ENCODE results near the gene NUBP2. TPM values are rescaled to one million over a fixed set of nuclear protein-coding genes. Genes with fewer than 3 reads are reported as not detected.

The NUBP2 gene
- total RNA-seq, 1 experiment from 2014 or later = 76.6 TPM

DNA sequence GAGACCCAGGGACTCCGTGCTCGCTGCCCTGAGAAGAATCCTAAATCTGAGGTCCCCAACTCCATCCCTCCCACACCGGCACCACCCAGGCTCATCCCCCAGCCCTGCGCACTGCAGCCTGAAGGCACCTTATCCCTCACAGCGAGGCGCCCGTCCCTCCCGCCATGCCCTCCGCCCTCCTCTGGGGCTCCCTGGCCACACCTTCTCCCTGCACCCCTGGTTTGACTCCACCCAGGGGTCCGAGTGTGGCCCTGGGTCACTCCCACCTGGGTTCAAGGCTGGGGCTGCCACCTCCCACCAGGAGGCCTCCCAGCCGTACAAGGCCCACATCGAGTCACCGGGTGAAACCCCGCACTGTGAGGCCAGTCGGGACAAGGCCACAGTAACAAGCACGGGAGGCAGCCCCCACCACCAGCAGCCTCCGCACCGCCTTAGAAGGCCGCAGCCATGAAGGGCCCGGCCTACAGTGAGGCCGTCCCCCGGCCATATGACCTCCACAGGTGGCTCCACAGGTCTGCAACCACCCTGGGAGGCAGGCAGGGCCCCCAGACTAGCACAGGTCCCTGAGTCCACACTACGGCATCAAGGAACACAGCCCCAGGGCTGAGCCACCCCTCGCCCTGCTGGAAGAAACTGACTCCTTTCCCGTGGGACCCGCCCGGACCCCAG is 35.6 kb downstream of the NUBP2 start:
- intact Hi-C loops (cut with micrococcal nuclease; ENCODE audit: unreplicated experiment) = no loop called here
- no peak for TF ChIP-seq EZH2 (IDR thresholded peaks at IDR 0.05; ENCODE audit: borderline replicate concordance, low read depth, low read length, poor library complexity, severe bottlenecking)
- TF ChIP-seq, protein P1, sequence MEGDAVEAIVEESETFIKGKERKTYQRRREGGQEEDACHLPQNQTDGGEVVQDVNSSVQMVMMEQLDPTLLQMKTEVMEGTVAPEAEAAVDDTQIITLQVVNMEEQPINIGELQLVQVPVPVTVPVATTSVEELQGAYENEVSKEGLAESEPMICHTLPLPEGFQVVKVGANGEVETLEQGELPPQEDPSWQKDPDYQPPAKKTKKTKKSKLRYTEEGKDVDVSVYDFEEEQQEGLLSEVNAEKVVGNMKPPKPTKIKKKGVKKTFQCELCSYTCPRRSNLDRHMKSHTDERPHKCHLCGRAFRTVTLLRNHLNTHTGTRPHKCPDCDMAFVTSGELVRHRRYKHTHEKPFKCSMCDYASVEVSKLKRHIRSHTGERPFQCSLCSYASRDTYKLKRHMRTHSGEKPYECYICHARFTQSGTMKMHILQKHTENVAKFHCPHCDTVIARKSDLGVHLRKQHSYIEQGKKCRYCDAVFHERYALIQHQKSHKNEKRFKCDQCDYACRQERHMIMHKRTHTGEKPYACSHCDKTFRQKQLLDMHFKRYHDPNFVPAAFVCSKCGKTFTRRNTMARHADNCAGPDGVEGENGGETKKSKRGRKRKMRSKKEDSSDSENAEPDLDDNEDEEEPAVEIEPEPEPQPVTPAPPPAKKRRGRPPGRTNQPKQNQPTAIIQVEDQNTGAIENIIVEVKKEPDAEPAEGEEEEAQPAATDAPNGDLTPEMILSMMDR (conservative IDR thresholded peaks at IDR 0.05; ENCODE audit: low read depth, low read length) = no peak
- Histone ChIP-seq H3K4me1 (ENCODE audit: insufficient read depth, low read length, poor library complexity, severe bottlenecking) (no peaks in the 10 kb centered on the region), H3K27me3 (replicated peaks; ENCODE audit: insufficient read depth, low read depth, low read length, poor library complexity) (no peaks in the 10 kb centered on the region), H3K9me3 (ENCODE audit: low read depth, low read length, poor library complexity, severe bottlenecking) (no peaks in the 10 kb centered on the region), H3K4me3 (ENCODE audit: low read depth, low read length, poor library complexity, severe bottlenecking) (no peak overlapping the region), H3K36me3 (ENCODE audit: insufficient read depth, low read length, poor library complexity, severe bottlenecking) (no peaks in the 10 kb centered on the region), H3K27ac (ENCODE audit: low read depth, low read length, poor library complexity, severe bottlenecking) (no peak overlapping the region)
- no TSS peak for BruUV-seq (replicated peaks)
- ChIA-PET POLR2A (ENCODE audit: low non-redundant PET) (no interaction called here), CTCF (no interaction called here)
- no peak for DNase-seq (ENCODE audit: low spot score)

DNA sequence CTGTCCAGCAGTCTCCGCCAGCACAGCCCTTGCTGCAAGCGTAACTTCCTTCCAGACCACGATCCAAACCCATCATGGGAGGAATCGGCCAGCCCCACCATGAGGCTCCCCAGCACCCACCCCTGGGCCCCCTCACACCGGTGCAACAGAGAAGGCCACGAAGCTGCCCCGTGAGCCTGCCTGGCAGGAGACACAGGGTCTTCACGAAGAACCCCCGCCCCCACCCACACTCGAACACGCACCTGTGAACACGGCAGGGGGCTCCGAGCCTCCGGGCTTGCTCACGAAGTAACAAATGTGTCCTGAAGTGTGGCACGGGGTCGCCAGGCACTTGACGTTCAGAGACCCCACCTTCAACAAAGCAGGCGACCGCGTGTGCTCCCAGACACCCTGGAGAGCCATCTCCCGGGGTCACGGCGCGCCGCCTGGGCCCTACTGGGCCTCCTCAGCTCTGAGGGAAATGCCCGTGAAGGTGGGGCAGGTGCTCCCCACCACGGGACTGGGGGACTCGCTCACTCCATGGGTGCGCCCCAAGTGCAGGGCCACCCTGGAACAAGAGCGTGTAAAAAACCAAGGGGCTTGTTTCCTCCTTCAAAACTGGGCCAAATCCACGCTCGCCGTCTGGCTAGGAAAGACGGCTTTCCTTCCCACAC is 36.2 kb downstream of the NUBP2 start:
- no peaks in the 10 kb centered on the region for H3K9me3 ChIP-seq (ENCODE audit: low read depth, low read length, poor library complexity, severe bottlenecking)
- no peak overlapping the region for H3K27ac ChIP-seq (ENCODE audit: low read depth, low read length, poor library complexity, severe bottlenecking)
- no TSS peak for BruUV-seq (replicated peaks)
- H3K27me3 ChIP-seq (replicated peaks; ENCODE audit: insufficient read depth, low read depth, low read length, poor library complexity) = no peaks in the 10 kb centered on the region
- ChIA-PET POLR2A (ENCODE audit: low non-redundant PET) (no interaction called here), CTCF (no interaction called here)
- intact Hi-C loops (cut with micrococcal nuclease; ENCODE audit: unreplicated experiment) = no loop called here
- TF ChIP-seq, protein P1 (conservative IDR thresholded peaks at IDR 0.05; ENCODE audit: low read depth, low read length) = no peak
- TF ChIP-seq EZH2 (IDR thresholded peaks at IDR 0.05; ENCODE audit: borderline replicate concordance, low read depth, low read length, poor library complexity, severe bottlenecking) = no peak
- DNase-seq (ENCODE audit: low spot score) = no peak
- no peak overlapping the region for H3K4me3 ChIP-seq (ENCODE audit: low read depth, low read length, poor library complexity, severe bottlenecking)
- H3K36me3 ChIP-seq (ENCODE audit: insufficient read depth, low read length, poor library complexity, severe bottlenecking) = no peaks in the 10 kb centered on the region
- no peaks in the 10 kb centered on the region for H3K4me1 ChIP-seq (ENCODE audit: insufficient read depth, low read length, poor library complexity, severe bottlenecking)

DNA sequence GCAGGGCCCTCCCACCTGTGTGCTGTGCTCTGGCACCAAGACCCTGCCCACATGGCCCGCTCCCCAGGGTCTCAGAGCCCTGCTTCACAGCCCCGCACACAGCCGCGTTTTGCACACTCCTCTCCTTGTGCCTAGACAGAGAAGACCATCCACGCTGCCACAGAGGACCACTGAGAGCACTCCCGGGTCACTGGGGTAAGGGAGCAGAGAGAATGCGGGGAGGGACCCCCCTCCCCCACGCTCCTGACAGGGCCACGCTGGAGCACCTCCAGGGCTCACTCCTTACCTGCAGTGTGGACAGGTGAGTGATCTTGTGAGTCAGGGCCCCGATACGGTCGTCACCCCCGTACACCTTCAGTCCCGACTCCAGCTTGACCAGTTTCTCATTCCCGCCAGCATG is 36.9 kb downstream of the NUBP2 start:
- H3K4me1 ChIP-seq (ENCODE audit: insufficient read depth, low read length, poor library complexity, severe bottlenecking) = no peaks in the 10 kb centered on the region
- BruUV-seq (replicated peaks) = no TSS peak
- no peak overlapping the region for H3K27ac ChIP-seq (ENCODE audit: low read depth, low read length, poor library complexity, severe bottlenecking)
- H3K4me3 ChIP-seq (ENCODE audit: low read depth, low read length, poor library complexity, severe bottlenecking) = no peak overlapping the region
- TF ChIP-seq, protein P1 (conservative IDR thresholded peaks at IDR 0.05; ENCODE audit: low read depth, low read length) = no peak
- no peak for TF ChIP-seq EZH2 (IDR thresholded peaks at IDR 0.05; ENCODE audit: borderline replicate concordance, low read depth, low read length, poor library complexity, severe bottlenecking)
- DNase-seq (ENCODE audit: low spot score) = no peak
- no peaks in the 10 kb centered on the region for H3K27me3 ChIP-seq (replicated peaks; ENCODE audit: insufficient read depth, low read depth, low read length, poor library complexity)
- intact Hi-C loops (cut with micrococcal nuclease; ENCODE audit: unreplicated experiment) = loop anchor here (10.0 kb wide), 1 partner anchor 45 kb away; the partner anchor contains the start of genes EME2, MRPS34 and NME3
- ChIA-PET CTCF (no interaction called here), POLR2A (ENCODE audit: low non-redundant PET) (no interaction called here)
- H3K9me3 ChIP-seq (ENCODE audit: low read depth, low read length, poor library complexity, severe bottlenecking) = no peaks in the 10 kb centered on the region
- no peaks in the 10 kb centered on the region for H3K36me3 ChIP-seq (ENCODE audit: insufficient read depth, low read length, poor library complexity, severe bottlenecking)
